HAP-1 (cell line): ENCODE results near the gene SLC6A9.
A peak's percentile ranks its signal among the peaks of the same experiment; 100 is the strongest.

Experiments used
- DNase-seq, 2 experiments: peaks; one replicate each; pipeline ENCODE4 v3.0.0-alpha.2; 2016 to 2020; ENCODE audit warnings: low spot score in 2 of 2
- H3K27me3 ChIP-seq: fragments of 250-450 bp; sonication (Bioruptor Pico); 2 replicates; pipeline ENCODE4 v1.5.1; 2020; ENCODE audit warnings: low read depth, mild to moderate bottlenecking, moderate library complexity
- H3K36me3 ChIP-seq: fragments of 250-450 bp; sonication (Bioruptor Pico); replicated peaks from 2 replicates; pipeline ENCODE4 v1.5.1; 2020; ENCODE audit warnings: mild to moderate bottlenecking
- H3K4me1 ChIP-seq: fragments of 250-450 bp; sonication (Bioruptor Pico); 2 replicates; pipeline ENCODE4 v1.5.1; 2020; ENCODE audit warnings: mild to moderate bottlenecking
- H3K4me3 ChIP-seq: fragments of 250-450 bp; sonication (Bioruptor Pico); 2 replicates; pipeline ENCODE4 v1.5.1; 2020; ENCODE audit warnings: mild to moderate bottlenecking, moderate library complexity
- H3K9me3 ChIP-seq: fragments of 250-450 bp; sonication (Bioruptor Pico); 2 replicates; pipeline ENCODE4 v1.5.1; 2020; ENCODE audit warnings: mild to moderate bottlenecking, moderate library complexity
- in situ Hi-C: fragments of 300-500 bp; cut with MboI; formaldehyde crosslinking; loops from 3 replicates; pipeline ENCODE4 v1.14.3; 2020; ENCODE audit warnings: low sequenced_read_pairs, inconsistent platforms, mixed read lengths

Gene SLC6A9

GRCh38 chr1:43968348-43968948 lies 62.8 kb downstream of the SLC6A9 start:
- Histone ChIP-seq H3K4me3 (no peak overlapping the region), H3K4me1 (no peaks in the 10 kb centered on the region), H3K27me3 (no peaks in the 10 kb centered on the region), H3K36me3 (peaks cover 22% of the 10 kb centered on the region), H3K9me3 (no peaks in the 10 kb centered on the region)
- peak in 1 of 2 experiments; percentile 68 for DNase-seq
- in situ Hi-C loops = no loop called here

DNA sequence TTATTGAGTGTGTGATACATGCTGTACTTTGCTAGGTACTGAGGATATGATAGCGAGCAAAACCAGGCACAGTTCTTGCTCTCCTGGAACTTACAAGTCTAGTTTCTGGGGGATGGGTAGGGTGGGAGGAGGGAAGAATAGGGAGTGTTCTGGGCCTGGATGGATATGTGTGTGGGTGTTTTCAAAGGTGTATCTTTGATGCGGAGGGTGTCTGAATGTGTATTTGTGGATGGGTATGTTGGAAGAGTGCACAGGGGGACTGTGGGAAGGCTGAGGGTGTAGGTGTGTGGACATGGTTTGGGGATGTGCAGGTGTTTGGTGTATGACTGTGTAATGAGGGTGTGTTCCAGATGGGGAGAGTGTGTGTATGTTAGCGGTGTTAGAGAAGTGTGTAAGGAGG lies 65.9 kb downstream of the SLC6A9 start:
- DNase-seq = no peak
- H3K36me3 ChIP-seq = peaks cover 10% of the 10 kb centered on the region
- H3K27me3 ChIP-seq = no peaks in the 10 kb centered on the region
- H3K4me3 ChIP-seq = no peak overlapping the region
- in situ Hi-C loops = no loop called here
- no peaks in the 10 kb centered on the region for H3K9me3 ChIP-seq
- H3K4me1 ChIP-seq = no peaks in the 10 kb centered on the region

DNA sequence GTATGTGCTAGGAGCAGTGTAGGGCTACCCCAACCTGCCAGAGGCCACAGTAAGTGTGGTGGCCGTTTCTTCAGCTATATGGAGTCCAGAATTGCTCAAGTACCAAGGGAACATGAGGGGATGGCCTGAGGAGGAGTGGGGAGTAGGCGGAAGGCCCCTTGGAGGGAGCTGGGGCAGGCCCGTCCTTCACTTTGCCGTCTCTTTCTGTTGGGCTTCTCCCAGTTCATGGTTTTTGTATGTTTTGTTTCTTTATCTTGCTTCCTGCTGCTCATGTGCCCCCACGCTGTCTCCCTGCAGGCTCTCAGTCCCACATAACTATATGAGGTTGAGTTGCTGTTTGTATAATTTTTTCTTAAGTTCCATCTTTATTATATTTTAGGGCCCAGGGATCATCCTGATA lies 67.4 kb downstream of the SLC6A9 start:
- H3K36me3 ChIP-seq = peaks cover 11% of the 10 kb centered on the region
- no peaks in the 10 kb centered on the region for H3K4me1 ChIP-seq
- no peaks in the 10 kb centered on the region for H3K27me3 ChIP-seq
- H3K4me3 ChIP-seq = no peak overlapping the region
- DNase-seq = no peak
- in situ Hi-C loops = no loop called here
- no peaks in the 10 kb centered on the region for H3K9me3 ChIP-seq

- H3K27me3 ChIP-seq = no peaks in the 10 kb centered on the region
- H3K36me3 ChIP-seq = peaks cover 20% of the 10 kb centered on the region
- H3K9me3 ChIP-seq = no peaks in the 10 kb centered on the region
- no peak for DNase-seq
- no peaks in the 10 kb centered on the region for H3K4me1 ChIP-seq
- no peak overlapping the region for H3K4me3 ChIP-seq
- in situ Hi-C loops = no loop called here
These were observed 68.3 kb downstream of the SLC6A9 start for GRCh38 chr1:43963006-43963405.

GRCh38 chr1:43962324-43962723 lies 68.9 kb downstream of the SLC6A9 start:
- H3K9me3 ChIP-seq = no peaks in the 10 kb centered on the region
- in situ Hi-C loops = no loop called here
- no peaks in the 10 kb centered on the region for H3K4me1 ChIP-seq
- no peaks in the 10 kb centered on the region for H3K27me3 ChIP-seq
- H3K36me3 ChIP-seq = peaks cover 26% of the 10 kb centered on the region
- H3K4me3 ChIP-seq = no peak overlapping the region
- no peak for DNase-seq

- DNase-seq = no peak
- H3K36me3 ChIP-seq = peaks cover 26% of the 10 kb centered on the region
- no peak overlapping the region for H3K4me3 ChIP-seq
- no peaks in the 10 kb centered on the region for H3K4me1 ChIP-seq
- in situ Hi-C loops = no loop called here
- H3K27me3 ChIP-seq = no peaks in the 10 kb centered on the region
- no peaks in the 10 kb centered on the region for H3K9me3 ChIP-seq
These were observed 69.6 kb downstream of the SLC6A9 start for GRCh38 chr1:43961692-43962091.

DNA sequence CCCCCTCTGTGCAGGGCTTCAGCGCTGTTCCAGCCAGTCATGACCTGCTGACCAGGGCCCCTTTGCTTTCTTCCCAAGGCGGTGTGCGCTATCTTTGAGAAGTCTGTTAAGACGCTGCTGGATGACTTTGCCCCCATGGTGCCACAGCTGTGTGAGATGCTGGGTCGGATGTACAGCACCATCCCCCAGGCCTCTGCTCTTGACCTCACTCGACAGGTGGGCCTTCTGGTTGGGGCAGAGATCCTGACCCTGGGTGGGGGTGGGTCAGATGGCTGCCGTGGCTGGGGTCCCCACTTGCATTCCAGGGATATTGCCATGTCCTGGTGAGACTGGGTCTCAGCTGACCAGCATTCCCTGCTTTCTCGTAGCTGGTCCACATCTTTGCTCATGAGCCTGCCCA lies 70.5 kb downstream of the SLC6A9 start:
- in situ Hi-C loops = no loop called here
- no peak overlapping the region for H3K4me3 ChIP-seq
- H3K27me3 ChIP-seq = no peaks in the 10 kb centered on the region
- H3K4me1 ChIP-seq = no peaks in the 10 kb centered on the region
- DNase-seq = no peak
- no peaks in the 10 kb centered on the region for H3K9me3 ChIP-seq
- H3K36me3 ChIP-seq = peaks cover 26% of the 10 kb centered on the region

DNA sequence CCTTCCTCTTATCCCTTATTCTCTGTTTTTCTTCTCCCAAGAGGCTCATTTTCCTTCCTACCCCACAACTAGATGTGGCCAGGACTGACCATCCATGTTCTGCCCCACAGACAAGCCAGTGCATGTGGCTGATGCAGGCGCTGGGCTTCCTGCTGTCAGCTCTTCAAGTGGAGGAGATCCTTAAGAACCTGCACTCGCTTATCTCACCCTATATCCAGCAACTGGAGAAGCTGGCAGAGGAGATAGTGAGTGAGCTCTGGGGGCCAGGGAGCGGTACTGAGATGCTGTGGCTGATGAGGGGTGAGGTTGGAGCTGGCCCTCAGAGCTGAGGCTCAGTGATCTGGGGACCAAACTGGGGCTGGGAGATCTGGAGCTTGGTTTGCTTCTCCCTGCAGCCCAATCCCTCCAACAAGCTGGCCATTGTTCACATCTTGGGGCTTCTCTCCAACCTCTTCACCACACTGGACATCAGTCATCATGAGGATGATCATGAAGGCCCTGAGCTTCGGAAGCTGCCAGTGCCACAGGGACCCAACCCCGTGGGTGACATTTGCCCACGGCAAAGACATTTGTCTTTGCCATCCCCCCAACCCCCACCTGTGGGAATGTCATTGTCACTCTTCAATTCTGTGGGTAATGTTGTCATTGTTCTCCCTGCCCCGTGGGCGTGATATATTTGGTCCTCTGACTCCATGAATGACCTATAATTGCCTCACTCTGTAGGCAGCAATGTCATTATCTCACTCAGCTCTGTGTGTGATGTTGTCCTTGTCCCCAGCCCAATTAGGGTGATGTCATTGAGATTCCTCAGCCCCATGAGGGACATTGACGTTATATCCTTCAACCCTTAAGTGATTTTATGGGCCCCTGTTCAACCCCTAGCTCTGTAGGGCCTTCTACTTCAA lies 72.7 kb downstream of the SLC6A9 start:
- peaks cover 26% of the 10 kb centered on the region for H3K36me3 ChIP-seq
- DNase-seq = no peak
- no peaks in the 10 kb centered on the region for H3K27me3 ChIP-seq
- H3K9me3 ChIP-seq = no peaks in the 10 kb centered on the region
- no peaks in the 10 kb centered on the region for H3K4me1 ChIP-seq
- no peak overlapping the region for H3K4me3 ChIP-seq
- in situ Hi-C loops = no loop called here

DNA sequence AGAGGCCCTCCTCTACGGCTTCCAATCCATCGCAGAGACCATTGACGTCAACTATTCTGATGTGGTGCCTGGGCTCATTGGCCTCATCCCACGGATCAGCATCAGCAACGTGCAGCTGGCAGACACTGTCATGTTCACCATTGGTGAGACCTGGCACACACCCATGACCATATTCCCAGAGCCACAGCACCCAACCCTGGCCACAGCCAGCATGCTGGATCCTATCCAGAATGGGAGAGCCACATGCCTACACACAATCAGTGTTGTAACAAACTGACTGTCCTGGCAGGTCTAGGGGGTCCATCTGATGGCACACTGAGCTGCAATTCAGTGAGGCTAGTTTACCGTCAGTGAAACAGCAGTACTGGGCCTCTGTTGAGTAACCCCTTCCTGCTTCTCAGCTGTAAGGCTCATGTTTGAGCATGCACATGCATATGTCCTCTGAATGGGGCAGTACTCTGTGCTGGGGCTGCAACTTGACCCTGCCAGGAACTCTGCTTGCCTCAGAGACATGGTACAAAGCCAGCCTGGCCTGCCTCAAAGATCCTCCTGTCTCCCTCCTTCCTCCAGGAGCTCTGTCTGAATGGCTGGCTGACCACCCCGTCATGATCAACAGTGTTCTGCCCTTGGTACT lies 73.7 kb downstream of the SLC6A9 start:
- in situ Hi-C loops = no loop called here
- no peak for DNase-seq
- no peaks in the 10 kb centered on the region for H3K9me3 ChIP-seq
- no peaks in the 10 kb centered on the region for H3K4me1 ChIP-seq
- H3K36me3 ChIP-seq = peaks cover 19% of the 10 kb centered on the region
- H3K4me3 ChIP-seq = no peak overlapping the region
- no peaks in the 10 kb centered on the region for H3K27me3 ChIP-seq

- DNase-seq = no peak
- in situ Hi-C loops = no loop called here
- Histone ChIP-seq H3K27me3 (no peaks in the 10 kb centered on the region), H3K4me3 (no peak overlapping the region), H3K9me3 (no peaks in the 10 kb centered on the region), H3K36me3 (peaks cover 18% of the 10 kb centered on the region), H3K4me1 (no peaks in the 10 kb centered on the region)
These were observed 75.0 kb downstream of the SLC6A9 start for GRCh38 chr1:43956234-43956633.

GRCh38 chr1:43954036-43954435 lies 77.2 kb downstream of the SLC6A9 start:
- in situ Hi-C loops = no loop called here
- no peaks in the 10 kb centered on the region for H3K27me3 ChIP-seq
- H3K4me3 ChIP-seq = no peak overlapping the region
- no peaks in the 10 kb centered on the region for H3K4me1 ChIP-seq
- peaks cover 16% of the 10 kb centered on the region for H3K36me3 ChIP-seq
- no peak for DNase-seq
- no peaks in the 10 kb centered on the region for H3K9me3 ChIP-seq

GRCh38 chr1:43953361-43953760 lies 77.9 kb downstream of the SLC6A9 start:
- no peaks in the 10 kb centered on the region for H3K27me3 ChIP-seq
- H3K4me1 ChIP-seq = no peaks in the 10 kb centered on the region
- H3K36me3 ChIP-seq = peaks cover 10% of the 10 kb centered on the region
- H3K9me3 ChIP-seq = no peaks in the 10 kb centered on the region
- H3K4me3 ChIP-seq = no peak overlapping the region
- in situ Hi-C loops = no loop called here
- no peak for DNase-seq

- Histone ChIP-seq H3K9me3 (no peaks in the 10 kb centered on the region), H3K27me3 (no peaks in the 10 kb centered on the region), H3K4me1 (no peaks in the 10 kb centered on the region), H3K36me3 (peaks cover 5% of the 10 kb centered on the region), H3K4me3 (no peak overlapping the region)
- DNase-seq = no peak
- in situ Hi-C loops = no loop called here
These were observed 78.4 kb downstream of the SLC6A9 start for GRCh38 chr1:43952731-43953346.
